Hematopoietic multipotent progenitor cell treated with erythropoietin and hydrocortisone succinate and interleukin-3 and kit ligand, for 6 days (in vitro differentiated cells): ENCODE measurements around the gene LIMK2.
"Not testable (repeated sequence)": the region's sequence is repeated elsewhere in the genome, so short reads cannot be mapped to it uniquely, and the experiment has no call there.

Experiments
- DNase-seq: peaks from one replicate; pipeline ENCODE4 v3.0.0-alpha.2; 2015

The LIMK2 gene

DNA sequence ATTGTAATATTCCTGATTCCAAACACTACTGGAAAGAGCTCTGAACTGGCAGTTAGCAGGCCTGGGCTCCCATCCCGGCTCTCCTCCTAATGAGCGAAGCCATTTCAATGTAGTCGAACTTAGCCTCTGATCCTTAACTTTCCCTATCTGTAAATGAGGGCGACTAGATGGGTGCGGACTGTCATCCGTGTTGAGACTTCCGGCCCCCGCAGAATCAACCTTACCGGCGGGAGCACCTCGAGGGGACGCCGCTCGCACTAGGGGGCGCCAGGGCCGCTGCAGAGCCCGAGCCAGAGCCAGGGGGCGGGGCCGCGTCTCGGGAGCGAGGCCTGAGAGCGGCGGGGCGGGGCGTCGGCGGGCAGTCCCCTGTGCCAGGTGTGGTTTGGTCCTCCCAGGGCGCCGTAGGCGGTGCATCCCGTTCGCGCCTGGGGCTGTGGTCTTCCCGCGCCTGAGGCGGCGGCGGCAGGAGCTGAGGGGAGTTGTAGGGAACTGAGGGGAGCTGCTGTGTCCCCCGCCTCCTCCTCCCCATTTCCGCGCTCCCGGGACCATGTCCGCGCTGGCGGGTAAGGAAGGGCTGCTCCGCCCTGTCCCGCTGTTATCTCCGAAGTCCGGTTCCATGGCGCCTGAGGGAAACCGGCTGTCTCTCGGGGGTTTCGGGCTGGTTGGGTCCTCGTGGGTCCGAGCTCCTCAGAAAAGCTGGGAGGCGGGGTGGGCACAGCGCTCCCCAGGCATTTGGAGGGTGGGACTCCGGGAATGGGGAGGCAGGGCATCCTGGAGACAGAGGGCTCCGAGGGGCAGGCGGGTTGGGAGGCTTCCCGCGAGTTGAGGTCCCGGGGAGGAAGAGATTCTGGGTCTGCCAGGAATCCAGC lies at the start of gene LIMK2:
LIMK2 (plus strand) TSS at position 437 of the 869 bp plus-strand sequence; CDS start at position 548, 111 bp downstream.
- DNase-seq, result peak; percentile 98

DNA sequence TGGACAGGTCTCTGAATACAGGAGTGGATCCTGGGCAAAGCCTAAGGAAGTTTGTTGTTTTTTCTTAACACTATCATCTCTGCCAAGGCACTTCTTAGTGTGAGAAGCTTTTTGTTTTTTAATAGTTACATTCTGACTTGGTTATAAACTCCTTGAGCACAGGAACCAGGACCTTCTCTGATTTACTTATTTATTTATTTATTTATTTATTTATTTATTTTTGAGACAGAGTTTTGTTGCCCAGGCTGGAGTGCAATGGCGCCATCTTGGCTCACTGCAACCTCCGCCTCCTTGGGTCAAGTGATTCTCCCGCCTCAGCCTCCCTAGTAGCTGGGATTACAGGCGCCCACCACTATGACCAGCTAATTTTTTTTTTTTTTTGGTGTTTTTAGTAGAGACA lies 41.1 kb upstream of the LIMK2 start:
- DNase-seq, result no peak

DNA sequence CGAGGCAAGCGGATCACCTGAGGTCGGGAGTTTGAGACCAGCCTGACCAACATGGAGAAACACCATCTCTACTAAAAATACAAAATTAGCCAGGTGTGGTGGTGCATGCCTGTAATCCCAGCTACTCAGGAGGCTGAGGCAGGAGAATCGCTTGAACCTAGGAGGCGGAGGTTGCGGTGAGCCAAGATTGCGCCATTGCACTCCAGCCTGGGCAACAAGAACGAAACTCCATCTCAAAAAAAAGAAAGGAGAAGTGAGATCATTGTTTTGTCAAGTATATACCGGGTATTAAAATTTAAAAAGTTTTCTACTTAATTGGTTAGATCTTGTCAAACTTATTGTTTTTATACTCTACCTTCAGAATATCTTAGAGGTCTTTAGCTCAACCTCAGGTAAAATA lies 40.4 kb upstream of the LIMK2 start:
- DNase-seq, result not testable (repeated sequence)

DNA sequence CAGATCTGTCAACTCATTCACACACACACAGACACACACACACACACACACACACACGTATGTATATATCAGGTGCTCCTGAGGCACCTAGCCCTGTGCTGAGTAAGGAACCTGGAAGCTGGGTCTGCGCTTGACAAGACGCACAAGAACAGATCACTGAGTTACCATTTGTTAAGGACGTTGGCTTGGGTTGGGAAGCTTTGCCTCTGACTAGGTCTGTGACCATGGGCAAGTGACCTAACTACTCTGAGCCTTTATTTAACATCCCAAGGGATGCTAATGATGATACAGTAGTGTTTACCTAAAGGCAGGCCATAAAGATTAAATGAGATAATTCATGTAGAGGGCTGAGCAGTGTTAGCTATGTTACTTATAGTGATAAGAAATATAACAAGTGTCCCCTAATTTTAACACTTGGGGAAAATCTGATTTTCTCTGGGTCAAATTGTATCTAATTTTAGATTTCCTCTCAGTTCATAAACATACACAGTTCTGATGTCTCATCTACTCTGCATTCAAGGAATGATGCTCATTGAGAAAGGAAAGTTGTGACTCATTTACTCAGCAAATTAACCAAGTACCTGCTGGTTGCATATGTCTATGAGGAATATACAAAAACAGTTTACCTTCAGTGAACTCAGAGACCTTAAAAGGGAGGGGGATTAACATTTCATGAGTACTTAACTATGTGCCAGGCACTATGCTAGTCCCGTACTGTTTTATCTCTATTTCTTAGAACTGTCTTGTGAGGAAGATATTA lies 38.5 kb upstream of the LIMK2 start:
- DNase-seq, result no peak

DNA sequence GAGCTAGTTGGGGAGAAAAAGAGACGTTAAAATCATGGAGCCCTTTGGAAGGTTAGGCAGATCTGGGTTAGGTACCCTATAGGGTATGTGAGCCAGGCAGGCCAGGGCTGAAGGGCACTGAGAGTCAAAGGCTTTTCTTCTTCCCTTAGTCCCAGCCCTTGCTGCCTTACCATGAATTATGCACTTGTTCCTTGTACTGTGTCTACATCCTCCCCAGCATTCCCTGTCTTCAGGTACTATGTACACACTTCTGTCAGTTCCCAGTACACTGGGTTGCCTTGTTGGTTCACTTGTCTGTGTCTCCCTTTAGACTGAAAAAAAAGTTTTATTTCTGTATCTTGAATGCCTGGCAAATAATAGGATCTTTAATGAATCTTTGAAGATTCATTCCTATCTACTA lies 35.2 kb upstream of the LIMK2 start:
- no peak for DNase-seq

DNA sequence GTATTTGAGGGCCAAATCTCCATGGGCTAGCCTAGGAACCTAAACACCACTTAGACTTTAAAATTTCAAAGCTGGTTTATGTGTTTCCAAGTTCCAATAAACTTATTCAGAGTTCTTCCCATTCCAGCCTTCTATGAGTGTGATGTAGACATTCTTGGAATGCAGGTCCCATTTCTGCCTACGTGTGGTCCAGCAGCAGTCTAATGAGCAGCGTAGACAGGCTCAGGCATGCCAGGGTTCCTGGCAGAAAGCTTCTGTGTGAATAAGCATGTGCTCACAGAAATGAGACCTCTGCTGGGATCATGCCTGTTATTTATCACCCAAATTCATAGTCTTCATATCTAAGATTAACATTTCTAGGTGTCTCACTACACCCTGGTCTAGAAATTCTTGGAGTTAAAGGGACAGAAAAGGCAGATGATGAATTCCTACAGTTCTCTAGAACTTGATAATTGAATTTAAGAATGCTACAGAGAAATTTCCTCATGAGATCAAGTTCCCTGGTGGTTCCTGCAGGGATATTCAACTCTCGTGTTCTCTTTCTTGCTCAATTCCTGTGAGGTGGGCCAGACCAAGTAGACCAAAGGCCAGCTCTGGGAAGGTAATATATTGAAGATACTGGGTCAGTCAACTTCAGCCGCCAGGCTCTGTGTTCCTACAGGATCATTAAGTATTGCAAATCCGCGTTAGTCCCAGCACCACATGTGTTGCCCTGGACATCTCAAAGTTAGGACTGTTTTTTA lies 34.5 kb upstream of the LIMK2 start:
- DNase-seq, result no peak

DNA sequence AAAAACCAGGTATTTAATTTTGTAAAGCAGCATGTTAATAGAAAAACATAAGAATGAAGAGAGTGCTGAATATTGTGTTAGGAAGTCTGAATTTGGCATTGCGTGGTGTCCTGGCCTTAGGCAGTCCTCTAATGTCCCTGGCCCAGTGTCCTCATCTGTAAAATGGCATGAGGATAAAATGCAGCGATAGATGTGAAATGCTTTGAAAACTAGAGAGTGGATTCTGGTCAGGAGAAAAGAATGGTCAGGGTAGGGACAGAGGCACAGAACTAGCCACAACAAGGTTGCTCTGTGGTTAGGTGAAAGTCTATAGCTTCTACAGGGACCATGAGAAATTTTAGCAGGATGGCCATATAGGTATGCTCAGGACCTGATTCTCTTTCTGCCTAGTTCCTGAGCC lies 33.2 kb upstream of the LIMK2 start:
- no peak for DNase-seq

DNA sequence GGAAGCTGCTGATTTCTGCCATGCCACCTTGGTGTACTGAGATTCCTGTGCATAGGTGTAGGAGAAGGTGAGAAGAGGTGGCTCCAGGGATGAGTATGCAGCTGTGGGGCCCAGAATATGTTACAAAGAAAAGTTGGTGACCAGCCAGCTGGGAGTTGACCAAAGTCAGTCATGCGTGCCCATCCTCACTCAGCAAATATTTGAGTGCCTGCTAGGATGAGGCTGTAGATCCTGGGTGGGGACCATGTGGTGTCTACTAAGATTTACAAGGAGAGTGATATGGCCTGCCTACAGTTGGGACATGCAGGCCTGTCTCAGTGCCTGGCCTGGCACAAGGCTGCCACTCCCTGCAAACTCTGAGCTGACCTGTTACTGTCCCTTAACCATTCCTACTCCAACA lies 32.8 kb upstream of the LIMK2 start:
- no peak for DNase-seq

DNA sequence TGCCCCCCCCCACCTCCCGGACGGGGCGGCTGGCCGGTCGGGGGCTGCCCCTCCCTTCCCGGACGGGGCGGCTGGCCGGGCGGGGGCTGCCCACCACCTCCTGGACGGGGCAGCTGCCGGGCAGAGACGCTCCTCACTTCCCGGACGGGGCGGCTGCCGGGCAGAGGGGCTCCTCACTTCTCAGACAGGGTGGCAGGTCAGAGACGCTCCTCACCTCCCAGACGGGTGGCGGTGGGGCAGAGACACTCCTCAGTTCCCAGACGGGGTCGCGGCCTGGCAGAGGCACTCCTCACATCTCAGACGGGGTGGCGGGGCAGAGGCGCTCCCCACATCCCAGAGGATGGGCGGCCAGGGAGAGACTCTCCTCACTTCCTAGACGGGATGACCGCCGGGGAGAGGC lies 28.1 kb upstream of the LIMK2 start:
- no peak for DNase-seq

DNA sequence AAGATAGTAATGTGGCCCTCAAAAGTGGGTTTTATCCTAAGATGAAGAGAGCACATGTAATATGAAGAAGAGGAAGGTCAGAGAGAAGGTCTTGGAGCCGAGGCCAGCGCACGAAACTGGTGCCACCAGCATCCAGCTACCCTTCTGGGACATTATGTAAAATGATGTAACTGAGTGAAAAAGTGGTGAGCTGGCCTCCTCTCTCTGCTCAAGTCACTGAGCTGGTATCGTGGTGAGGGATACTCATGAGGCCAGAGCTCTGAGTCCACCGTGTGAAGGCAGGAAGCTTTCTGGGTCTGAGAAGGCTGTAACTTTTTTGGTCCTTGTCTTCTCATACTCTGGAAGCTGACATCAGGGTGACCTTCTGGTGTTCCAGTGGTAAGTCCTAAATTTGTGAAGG lies 27.0 kb upstream of the LIMK2 start:
- DNase-seq, result no peak

DNA sequence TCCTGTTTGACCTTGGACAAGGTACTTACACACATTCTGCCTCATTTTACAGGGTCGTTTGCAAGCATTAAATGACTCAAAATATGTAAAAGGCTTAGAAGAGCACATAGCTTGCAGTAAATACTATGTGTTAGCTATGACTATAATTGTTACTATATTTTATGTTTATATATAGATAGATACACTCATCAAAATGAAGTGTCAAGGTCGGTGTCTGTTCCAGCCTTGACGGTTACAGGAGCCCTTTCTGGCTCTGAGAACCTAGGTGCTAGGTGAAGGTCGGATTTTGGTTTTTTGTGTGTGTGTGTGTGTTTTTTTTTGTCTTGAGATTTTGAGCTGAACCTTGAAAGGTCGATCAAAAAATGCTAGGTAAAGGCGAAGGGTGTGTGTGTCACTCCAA lies 24.5 kb upstream of the LIMK2 start:
- no peak for DNase-seq

DNA sequence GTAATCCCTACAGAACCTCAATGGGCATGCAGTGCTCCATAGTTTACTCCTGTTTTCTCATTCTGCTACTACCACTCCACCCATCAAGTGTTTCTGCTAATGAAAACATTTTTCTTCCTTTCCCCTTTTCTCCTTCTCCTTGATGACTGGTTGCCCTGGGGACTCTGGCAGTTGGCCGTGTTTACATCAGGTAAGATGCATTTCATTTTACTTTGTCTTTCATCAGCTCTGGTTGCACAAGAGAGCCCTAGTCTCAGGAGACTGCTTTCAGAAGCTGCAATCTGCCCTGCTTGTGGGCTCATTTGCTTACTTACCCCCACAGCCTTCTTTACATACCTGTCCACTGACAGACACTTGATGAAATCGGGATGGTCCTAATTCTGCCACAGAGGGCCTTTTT lies 19.6 kb upstream of the LIMK2 start:
- DNase-seq, result no peak

DNA sequence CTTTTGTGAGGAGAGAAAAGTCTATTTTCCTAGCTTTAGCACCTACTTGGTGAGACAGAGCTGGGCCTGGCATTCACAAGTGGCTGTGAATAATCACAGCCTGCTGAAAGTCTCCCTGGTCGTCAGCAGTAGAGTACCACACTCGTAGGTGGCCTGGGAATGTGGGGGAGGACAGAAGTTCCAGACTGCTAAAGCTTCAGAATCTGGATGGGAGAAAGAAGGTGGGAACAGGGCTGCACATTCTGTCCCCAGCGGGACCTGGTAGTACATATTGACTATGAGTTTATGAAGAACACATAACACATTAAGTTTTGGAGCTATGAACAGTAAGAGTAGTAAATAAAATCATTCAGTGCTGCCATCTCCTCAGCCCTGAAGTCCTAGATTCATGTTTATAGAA lies 19.0 kb upstream of the LIMK2 start:
- DNase-seq, result no peak

DNA sequence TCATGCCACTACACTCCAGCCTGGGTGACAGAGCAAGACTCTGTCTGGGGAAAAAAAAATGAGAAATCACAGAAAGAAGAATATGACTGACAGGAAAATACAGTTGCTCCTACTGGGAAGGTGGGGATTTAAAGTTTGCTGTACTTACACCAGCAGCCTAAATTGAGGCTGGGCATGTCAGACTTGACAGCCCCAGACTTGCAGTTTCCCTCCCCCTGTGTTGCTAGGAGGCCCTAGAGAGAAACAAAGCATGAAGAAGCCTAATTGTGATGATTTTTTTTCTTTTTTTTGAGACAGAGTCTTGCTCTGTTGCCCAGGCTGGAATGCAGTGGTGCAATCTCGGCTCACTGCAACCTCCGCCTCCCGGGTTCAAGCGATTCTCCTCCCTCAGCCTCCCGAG lies 17.4 kb upstream of the LIMK2 start:
- not testable (repeated sequence) for DNase-seq

DNA sequence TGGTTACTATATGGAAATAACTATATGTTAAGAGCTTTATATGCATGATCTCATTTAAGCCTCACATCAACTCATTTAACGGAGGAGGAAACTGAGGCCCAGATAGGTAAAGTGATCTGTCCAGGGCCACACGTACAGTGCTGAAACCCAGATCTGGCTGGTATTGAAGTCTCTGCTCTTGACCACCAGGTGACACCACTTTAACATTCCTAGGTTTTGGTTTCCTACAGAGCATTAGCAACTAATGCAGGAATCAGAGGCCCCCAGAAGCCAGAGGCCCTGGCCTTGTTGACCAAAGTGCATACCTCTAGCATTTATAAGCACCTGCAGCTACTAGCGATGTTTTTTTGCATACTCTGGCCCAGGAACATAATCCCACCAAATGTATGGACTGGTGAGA lies 12.9 kb upstream of the LIMK2 start:
- DNase-seq, result no peak

DNA sequence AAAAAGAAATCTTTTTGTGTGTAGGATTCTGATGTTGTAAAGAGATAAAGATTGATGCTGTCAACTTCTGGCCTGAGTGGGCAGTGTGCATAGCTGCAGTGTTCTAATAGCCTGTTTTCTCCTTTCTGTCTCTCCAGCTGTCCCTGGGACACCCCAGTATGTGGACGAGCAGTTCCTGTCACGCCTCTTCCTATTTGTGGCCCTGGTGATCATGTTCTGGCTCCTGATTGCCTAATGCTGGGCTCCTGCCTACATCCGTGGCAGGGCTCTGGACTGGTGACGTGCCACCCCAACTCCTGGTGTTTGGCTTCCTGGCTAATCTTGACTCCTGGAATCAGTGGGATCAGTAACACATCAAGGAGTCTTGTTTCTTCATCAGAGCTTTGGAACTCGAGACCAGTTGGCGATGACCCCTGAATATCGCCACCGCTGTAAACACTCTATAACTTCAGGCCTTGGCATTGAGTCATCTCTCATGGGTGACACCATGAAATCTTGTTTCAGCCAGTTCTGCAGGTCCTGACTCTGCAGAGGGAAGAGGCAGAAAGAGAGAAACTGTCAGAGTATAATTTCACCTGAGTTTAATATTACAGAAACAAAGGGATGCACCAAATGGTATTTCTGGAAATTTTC lies 7.6 kb upstream of the LIMK2 start:
- not testable (repeated sequence) for DNase-seq

DNA sequence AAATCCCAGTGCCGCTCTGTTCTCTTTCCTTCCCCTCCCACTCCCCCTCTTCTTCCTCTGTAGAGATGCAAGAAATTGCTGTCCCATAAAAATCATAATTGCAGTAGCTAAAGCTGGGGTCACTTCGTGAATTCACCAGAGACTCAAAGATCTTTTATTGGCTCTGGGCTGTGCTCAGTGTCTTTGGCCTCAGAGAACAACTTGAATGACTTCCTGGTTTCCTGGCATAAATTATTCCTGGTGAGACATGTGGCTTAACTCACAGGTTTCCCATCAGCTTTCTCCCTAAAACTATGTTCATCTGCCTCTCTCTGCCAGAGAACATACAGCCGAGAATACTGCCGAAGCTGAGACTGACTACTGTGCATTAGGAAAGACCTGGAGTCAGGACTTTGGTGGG lies 7.0 kb upstream of the LIMK2 start:
- DNase-seq, result not testable (repeated sequence)

DNA sequence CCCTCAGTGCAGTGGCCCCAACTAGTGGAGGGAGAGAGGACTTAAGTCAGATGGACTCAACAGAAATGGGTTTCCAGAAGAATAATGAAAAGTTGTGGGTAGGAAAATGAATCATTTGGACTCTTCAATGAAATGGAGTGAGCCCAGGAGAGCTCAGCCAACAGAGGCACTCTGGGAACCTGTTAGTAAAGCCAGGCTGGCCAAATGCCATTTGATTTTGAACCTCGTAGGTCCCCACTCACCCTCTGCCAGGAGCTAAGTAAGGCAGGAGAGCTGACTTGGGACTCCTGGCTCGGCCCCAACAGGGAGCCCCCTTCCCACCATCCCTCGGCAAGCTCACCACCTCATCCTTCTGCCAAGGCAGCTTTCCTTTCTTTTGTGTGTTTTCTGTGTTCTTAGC lies 5.6 kb upstream of the LIMK2 start:
- DNase-seq, result not testable (repeated sequence)

DNA sequence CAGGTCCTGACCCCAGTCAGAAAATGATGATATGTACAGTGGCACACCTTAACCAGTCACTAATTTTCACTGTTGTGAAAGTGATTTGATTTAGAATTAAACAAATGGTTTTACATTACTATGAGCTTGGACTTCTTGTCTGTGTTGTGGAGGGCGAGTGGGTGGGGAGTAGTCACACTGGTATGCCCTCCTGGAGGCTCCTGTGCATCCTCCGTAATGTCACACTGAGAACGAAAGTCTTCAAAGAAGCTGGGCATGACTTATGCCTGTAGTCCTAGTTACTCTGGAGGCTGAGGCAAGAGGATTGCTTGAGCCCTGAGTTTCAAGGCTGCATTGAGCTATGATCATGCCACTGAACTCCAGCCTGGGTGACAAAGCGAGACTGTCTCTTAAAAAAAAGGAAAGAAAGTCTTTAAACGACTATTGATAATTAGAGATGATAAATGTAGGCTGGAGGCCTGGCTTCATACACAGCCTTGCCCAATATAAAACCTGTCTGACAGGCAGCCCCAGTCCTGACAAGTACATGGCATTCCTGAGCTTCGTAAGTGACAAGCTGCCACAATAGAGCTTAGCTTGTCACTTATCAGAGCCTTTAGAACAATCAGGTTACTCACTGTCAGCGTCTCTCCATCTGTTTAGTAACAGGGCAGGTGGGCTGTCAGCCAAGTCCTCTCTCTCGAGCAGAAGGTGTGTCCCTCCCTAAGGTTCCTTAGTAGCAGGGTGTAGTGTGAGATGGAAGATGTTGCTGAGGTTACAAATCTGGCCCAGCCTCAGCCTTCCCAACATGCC lies 5.0 kb upstream of the LIMK2 start:
- DNase-seq, result no peak

DNA sequence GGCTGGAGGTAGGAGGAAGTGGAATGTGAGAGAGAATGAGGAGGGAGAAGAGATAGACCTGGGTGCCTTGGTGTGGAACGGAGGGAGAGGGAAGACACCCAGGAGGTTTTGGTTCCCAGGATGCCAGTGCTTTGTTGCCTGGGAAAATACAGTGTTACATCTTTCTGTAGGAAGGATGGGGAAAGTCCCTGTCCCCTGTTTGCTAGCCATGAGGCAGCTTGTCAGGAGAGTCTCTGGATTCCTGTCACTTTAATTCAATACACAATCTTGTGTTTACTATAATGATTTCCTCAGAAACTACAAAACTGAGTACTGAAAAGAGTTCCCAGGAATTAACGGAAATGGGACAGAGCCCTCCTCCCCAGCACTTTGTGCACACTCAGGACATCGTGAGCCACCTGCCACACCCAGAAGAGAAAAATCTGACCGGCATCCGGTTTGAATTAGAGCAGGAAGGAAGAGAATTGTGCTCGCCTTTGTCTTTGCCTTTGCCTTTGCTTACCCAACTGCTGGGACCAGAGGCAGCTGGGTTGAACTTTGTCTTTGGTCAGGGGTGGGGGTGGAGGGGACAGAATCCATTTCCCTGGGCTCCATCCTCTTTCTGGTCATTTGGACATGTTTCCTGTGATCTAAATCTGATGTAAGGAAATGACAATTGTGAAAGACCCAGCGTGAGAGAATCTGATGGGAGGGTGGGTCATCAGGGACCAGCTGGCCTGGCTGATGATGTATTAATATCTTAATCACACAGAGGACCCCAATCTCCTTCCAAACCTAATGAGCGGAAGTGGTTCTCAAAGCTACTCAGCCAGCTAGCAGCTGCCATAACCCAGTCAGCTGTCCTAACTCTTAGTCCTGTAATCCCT lies 1.3 kb upstream of the LIMK2 start:
- DNase-seq, result no peak

DNA sequence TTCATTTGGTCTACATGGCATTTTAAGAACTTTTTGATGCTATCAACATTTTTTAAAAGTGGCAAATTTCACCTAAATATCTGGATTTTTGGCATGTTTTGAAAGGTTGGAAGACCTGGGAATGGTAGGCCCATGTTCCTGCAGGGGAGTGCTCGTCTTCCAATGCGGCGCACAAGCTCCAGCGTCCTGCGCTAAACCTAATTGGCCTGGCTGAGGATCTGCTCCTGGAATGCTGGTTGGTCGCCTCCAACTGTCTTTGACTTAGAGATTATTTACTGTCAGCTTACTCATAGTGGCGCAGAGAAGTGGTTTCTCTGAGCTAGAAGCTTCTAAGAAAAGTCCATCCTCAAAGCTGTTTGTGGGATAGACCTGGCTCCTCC lies 626 bp upstream of the LIMK2 start:
- no peak for DNase-seq
